Adrenal gland (tissue), 12 donors: ENCODE measurements around the gene NHSL2. TPM values are rescaled to one million over a fixed set of nuclear protein-coding genes. Genes with fewer than 3 reads are reported as not detected.
"Not testable (repeated sequence)": the region's sequence is repeated elsewhere in the genome, so short reads cannot be mapped to it uniquely, and the experiment has no call there.

Experiments
- DNase-seq, 7 donors: peaks; one replicate each; pipeline ENCODE4 v3.0.0-alpha.2; 2019 to 2020
- H3K27ac ChIP-seq, 5 donors: fragments of 200-600 bp; sonication (generic) in 4 of 5; 1 replicate in 3 of 5; 2 replicates in 2 of 5; pipeline versions ENCODE4 v1.5.1 to v1.8.0; 2016 to 2020; ENCODE audit warnings: mild to moderate bottlenecking in 1 of 5
- H3K27me3 ChIP-seq: fragments of 200-600 bp; 2 replicates; pipeline ENCODE4 v1.8.0; 2021
- H3K36me3 ChIP-seq, 2 donors: fragments of 200-600 bp; replicated peaks in 1 of 2; 1 replicate in 1 of 2; 2 replicates in 1 of 2; pipeline versions ENCODE4 v1.5.1 to v1.8.0; 2018 to 2022
- H3K4me1 ChIP-seq, 2 donors: fragments of 200-600 bp; replicated peaks in 1 of 2; 1 replicate in 1 of 2; 2 replicates in 1 of 2; pipeline versions ENCODE4 v1.5.1 to v1.8.0; 2018 to 2021
- H3K4me3 ChIP-seq, 4 donors: fragments of 200-600 bp; sonication (generic) in 3 of 4; one replicate each; pipeline ENCODE4 v1.5.1; 2016 to 2018
- H3K9me3 ChIP-seq, 3 donors: fragments of 200-600 bp; sonication (generic) in 1 of 3; replicated peaks in 1 of 3; 1 replicate in 2 of 3; 2 replicates in 1 of 3; pipeline versions ENCODE4 v1.5.1 to v1.8.0; 2016 to 2021
- CTCF ChIP-seq, 6 experiments: fragments of 450-650 bp in 4 of 6; fragments of 200-600 bp in 2 of 6; sonication (generic) in 1 of 6; IDR thresholded peaks; 1 replicate in 5 of 6; 2 replicates in 1 of 6; pipeline versions ENCODE4 v1.5.1 to v1.8.0; 2016 to 2021; ENCODE audit warnings: antibody characterized with exemption in 6 of 6, mild to moderate bottlenecking in 2 of 6, moderate library complexity in 1 of 6
- POLR2A ChIP-seq, 2 donors: fragments of 450-650 bp; IDR thresholded peaks; one replicate each; pipeline ENCODE4 v1.6.1; 2017; ENCODE audit warnings: antibody characterized with exemption in 2 of 2, mild to moderate bottlenecking in 2 of 2, moderate library complexity in 1 of 2
- WGBS, 4 donors: extraction: QIAGEN DNeasy Blood & Tissue Kit in 2 of 4; methylation state at CpG; one replicate each; pipeline versions ENCODE4 v1.1.5 to v1.1.7; 2013 to 2017; 5-methylcytosine and 5-hydroxymethylcytosine counted together
- intact Hi-C, 2 donors: fragments of 100-400 bp; cut with DNase I; formaldehyde crosslinking; loops; one replicate each; pipeline versions ENCODE4 v1.14.1 to v1.15.0; 2022 to 2023
- polyA plus RNA-seq, 3 donors: library from polyadenylated mRNA; stranded (reverse); fragments of 200-250 nt in 2 of 3; fragments of 350-450 nt in 1 of 3; fragmentation: Illumina TruSeq in 1 of 3; extraction: RNeasy Lipid Tissue Mini Kit (QIAGEN cat#74804) in 1 of 3; gene quantifications; one replicate each; pipeline ENCODE4 v1.2.3, GENCODE V29; 2013 to 2014
- total RNA-seq, 9 donors: library from RNA; depleted of rRNA in 4 of 9; stranded (reverse); fragments of >200 nt in 4 of 9; fragments of 120-200 nt in 1 of 9; fragmentation: NEBNext Ultra II Directional in 1 of 9; extraction: Animal tissue kit (Norgen Biotek cat#: 25700) in 1 of 9; gene quantifications; one replicate each; pipeline versions ENCODE4 v1.1.0 to v1.2.4, GENCODE V29; 2013 to 2023
- donor health status: healthy with polysubstance abuse.
- donor health status: Bipolar disorder and iron deficiency.
- donor health status: DM: yes; HTN: yes; CAD: no.
- donor health status: DM: no; HTN: no; CAD: no.
- donor health status: DM: no; HTN: no; CAD: no.
- donor health status: DM: yes; HTN: yes; CAD: no.

NHSL2 gene
- total and polyA plus RNA-seq, 12 donors, result 1.3 to 18.2 (median 4.8) TPM

GRCh38 chrX:71871367-71871766, 39.3 kb upstream of the NHSL2 start:
- Histone ChIP-seq H3K36me3 (no peaks in the 10 kb centered on the region), H3K27ac (no peak overlapping the region), H3K4me3 (no peak overlapping the region), H3K4me1 (no peaks in the 10 kb centered on the region), H3K9me3 (no peaks in the 10 kb centered on the region), H3K27me3 (peaks cover 18% of the 10 kb centered on the region)
- intact Hi-C loops, result no loop called here
- DNase-seq, result no peak
- 60 to 83% (median 77%) methylated on average over 1 to 6 of the region's 6 CpGs for WGBS, 4 donors
- TF ChIP-seq POLR2A (IDR thresholded peaks at IDR 0.05), result no peak

- no peak for DNase-seq
- no peaks in the 10 kb centered on the region for H3K4me1 ChIP-seq
- H3K27me3 ChIP-seq, result peaks cover 11% of the 10 kb centered on the region
- no peak overlapping the region for H3K4me3 ChIP-seq
- TF ChIP-seq CTCF (IDR thresholded peaks at IDR 0.05) (no peak), POLR2A (IDR thresholded peaks at IDR 0.05) (no peak)
- WGBS, 4 donors, result 85 to 94% (median 90%) methylated on average over 5 to 53 of the region's 53 CpGs
- H3K36me3 ChIP-seq, result no peaks in the 10 kb centered on the region
- intact Hi-C loops, result no loop called here
- no peak overlapping the region for H3K27ac ChIP-seq
- no peaks in the 10 kb centered on the region for H3K9me3 ChIP-seq
Measured at GRCh38 chrX:71872542-71873458, 37.8 kb upstream of the NHSL2 start.

GRCh38 chrX:71873459-71873833, 37.2 kb upstream of the NHSL2 start:
- peaks cover 11% of the 10 kb centered on the region for H3K27me3 ChIP-seq
- TF ChIP-seq POLR2A (IDR thresholded peaks at IDR 0.05), result no peak
- TF ChIP-seq CTCF (IDR thresholded peaks at IDR 0.05), result no peak
- no peak for DNase-seq
- 69 to 84% (median 81%) methylated on average over 4 to 12 of the region's 12 CpGs; no CpG with 5 or more reads in 1 of the 4 donors for WGBS, 4 donors
- intact Hi-C loops, result no loop called here
- H3K27ac ChIP-seq, result no peak overlapping the region
- H3K4me3 ChIP-seq, result no peak overlapping the region
- H3K9me3 ChIP-seq, result no peaks in the 10 kb centered on the region
- H3K36me3 ChIP-seq, result no peaks in the 10 kb centered on the region
- H3K4me1 ChIP-seq, result no peaks in the 10 kb centered on the region

GRCh38 chrX:71876841-71877240, 33.8 kb upstream of the NHSL2 start:
- H3K36me3 ChIP-seq, H3K4me1 ChIP-seq, DNase-seq, intact Hi-C loops, H3K4me3 ChIP-seq, H3K9me3 ChIP-seq, H3K27ac ChIP-seq: not testable (repeated sequence)
- WGBS, 4 donors, result 93 to 97% methylated on average over 28 to 29 of the region's 32 CpGs; no CpG with 5 or more reads in 2 of the 4 donors
- H3K27me3 ChIP-seq, result peaks cover 21% of the 10 kb centered on the region

- no peak for TF ChIP-seq POLR2A (IDR thresholded peaks at IDR 0.05)
- TF ChIP-seq CTCF (IDR thresholded peaks at IDR 0.05), result no peak
- intact Hi-C loops, result no loop called here
- WGBS, 4 donors, result 68 to 77% (median 75%) methylated on average over 3 of the region's 3 CpGs
- H3K27me3 ChIP-seq, result peaks cover 23% of the 10 kb centered on the region
- no peak for DNase-seq
- H3K4me1 ChIP-seq, result no peaks in the 10 kb centered on the region
- H3K4me3 ChIP-seq, result no peak overlapping the region
- H3K9me3 ChIP-seq, result no peaks in the 10 kb centered on the region
- H3K27ac ChIP-seq, result no peak overlapping the region
- no peaks in the 10 kb centered on the region for H3K36me3 ChIP-seq
Measured at GRCh38 chrX:71885099-71885498, 25.5 kb upstream of the NHSL2 start.
